K562 (cell line): ENCODE data around the gene KIFAP3. TPM values are rescaled to one million over a fixed set of nuclear protein-coding genes. Genes with fewer than 3 reads are reported as not detected.

Experiments
- ATAC-seq: fragments of 200-7000 bp; cut with Tn5 transposase; 3 replicates; pipeline ENCODE4 v1.9.1; 2020; ENCODE audit warnings: moderate library complexity
- Bru-seq: library from RNA; stranded (reverse); fragments of 400-500 nt; gene quantifications from one replicate; lab custom pipeline; 2021; lab: Mats Ljungman, UMichigan
- BruChase-seq, 2 experiments: library from RNA; stranded (reverse); fragments of 400-500 nt; gene quantifications; one replicate each; lab custom pipeline; 2021; lab: Mats Ljungman, UMichigan
- BruUV-seq: library from RNA; stranded (reverse); fragments of 400-500 nt; replicated peaks from 2 replicates; lab custom pipeline; 2021; lab: Mats Ljungman, UMichigan
- CTCF ChIA-PET: fragments of 300-600 bp; formaldehyde crosslinking; extraction: SDS; loops from one replicate; lab custom pipeline; 2021; ENCODE audit warnings: low intra/inter-chr PET ratio; lab: Yijun Ruan, JAX
- POLR2A ChIA-PET: fragments of 300-600, 350-650 bp; sonication (Branson Sonifier 250); formaldehyde crosslinking; extraction: SDS; loops from one replicate; lab custom pipeline; 2021; ENCODE audit warnings: antibody characterized with exemption, inconsistent platforms; lab: Yijun Ruan, JAX
- DNase-seq, 4 experiments: peaks; one replicate each; pipeline versions ENCODE4 v3.0.0 to v3.0.0-alpha.2; 2011 to 2018; ENCODE audit warnings: low spot score in 3 of 4, mixed read lengths in 3 of 4; ENCODE audit errors: extremely low read depth in 1 of 4
- FAIRE-seq: peaks from 2 replicates; lab custom pipeline; 2011; peaks lifted over from hg19 to GRCh38; lab: Jason Lieb, UNC
- H2AFZ ChIP-seq: 2 replicates; pipeline ENCODE4 v1.6.0; 2011; ENCODE audit warnings: low read depth, low read length, control low read depth, inconsistent platforms
- H3K27ac ChIP-seq: fragments of 200-600 bp; 3 replicates; pipeline ENCODE4 v1.8.0; 2011; ENCODE audit warnings: low read depth, mild to moderate bottlenecking, control low read depth, inconsistent platforms, low read length, moderate library complexity, mixed read lengths; ENCODE audit errors: extremely low read depth
- H3K27me3 ChIP-seq, 2 experiments: fragments of 300-600 bp in 1 of 2; 2 replicates in 1 of 2; 3 replicates in 1 of 2; pipeline versions ENCODE4 v1.6.0 to v1.8.0; 2011; ENCODE audit warnings: inconsistent platforms in 2 of 2, low read length in 2 of 2, mild to moderate bottlenecking in 1 of 2, mixed read lengths in 1 of 2, moderate library complexity in 1 of 2; ENCODE audit not compliant: control insufficient read depth in 2 of 2, insufficient read depth in 2 of 2
- H3K36me3 ChIP-seq: fragments of 300-600 bp; 3 replicates; pipeline ENCODE4 v1.8.0; 2011; ENCODE audit warnings: mild to moderate bottlenecking, low read length, inconsistent platforms; ENCODE audit not compliant: control insufficient read depth, insufficient read depth
- H3K4me1 ChIP-seq, 2 experiments: fragments of 200-600 bp in 1 of 2; replicated peaks in 1 of 2; 2 replicates in 1 of 2; 3 replicates in 1 of 2; pipeline versions ENCODE4 v1.5.1 to v1.8.0; 2011; ENCODE audit warnings: inconsistent platforms in 2 of 2, low read length in 2 of 2, mild to moderate bottlenecking in 1 of 2, mixed read lengths in 1 of 2, moderate library complexity in 1 of 2; ENCODE audit not compliant: control insufficient read depth in 2 of 2, insufficient read depth in 2 of 2
- H3K4me2 ChIP-seq: 2 replicates; pipeline ENCODE4 v1.6.1; 2011; ENCODE audit warnings: low read length, control low read depth, inconsistent platforms, mixed read lengths; ENCODE audit not compliant: insufficient read depth
- H3K4me3 ChIP-seq: fragments of 200-600 bp; sonication (generic), shearing (Covaris generic); 2 replicates; pipeline ENCODE4 v1.5.1; 2016; ENCODE audit warnings: control low read depth, inconsistent platforms
- H3K79me2 ChIP-seq: fragments of 200-600 bp; 3 replicates; pipeline ENCODE4 v1.8.0; 2011; ENCODE audit warnings: low read length, inconsistent platforms; ENCODE audit not compliant: control insufficient read depth, insufficient read depth
- H3K9ac ChIP-seq, 2 experiments: 2 replicates each; pipeline versions ENCODE4 v1.6.0 to v1.6.1; 2011; ENCODE audit warnings: low read depth in 2 of 2, low read length in 2 of 2, control low read depth in 1 of 2, inconsistent platforms in 1 of 2, mild to moderate bottlenecking in 1 of 2, mixed read lengths in 1 of 2; ENCODE audit not compliant: insufficient read depth in 1 of 2
- H3K9me1 ChIP-seq: one replicate; pipeline ENCODE4 v1.6.0; 2011; ENCODE audit warnings: inconsistent platforms, mild to moderate bottlenecking, low read length, moderate library complexity; ENCODE audit not compliant: control insufficient read depth, insufficient read depth
- H3K9me3 ChIP-seq: replicated peaks from 2 replicates; pipeline ENCODE4 v1.5.1; 2011; ENCODE audit warnings: low read depth, low read length, inconsistent platforms; ENCODE audit not compliant: control insufficient read depth, insufficient read depth
- H4K20me1 ChIP-seq: replicated peaks from 2 replicates; pipeline ENCODE4 v1.6.1; 2011; ENCODE audit warnings: low read length, inconsistent platforms, mixed read lengths; ENCODE audit not compliant: control insufficient read depth, insufficient read depth
- CREB1 ChIP-seq, 2 experiments: sonication (generic) in 1 of 2; formaldehyde crosslinking in 1 of 2; IDR thresholded peaks; 2 replicates each; pipeline versions ENCODE4 v1.6.1 to v1.8.0; 2012 to 2022; ENCODE audit warnings: inconsistent platforms in 1 of 2, mild to moderate bottlenecking in 1 of 2, missing genetic modification reagents in 1 of 2, moderate library complexity in 1 of 2
- MTA3 ChIP-seq: fragments of 450-650 bp; formaldehyde crosslinking; IDR thresholded peaks from 2 replicates; pipeline ENCODE4 v1.6.1; 2017; ENCODE audit warnings: mild to moderate bottlenecking, borderline replicate concordance
- SREBF2 ChIP-seq: sonication (generic); formaldehyde crosslinking; IDR thresholded peaks from 2 replicates; pipeline ENCODE4 v1.4.0; 2020; ENCODE audit warnings: mild to moderate bottlenecking, missing genetic modification reagents
- SRSF7 ChIP-seq: fragments of 200-400 bp; formaldehyde crosslinking; optimal IDR thresholded peaks from 2 replicates; pipeline ENCODE3; 2017; ENCODE audit warnings: mild to moderate bottlenecking, low read depth, low read length
- ZNF134 ChIP-seq: fragments of 250-450 bp; sonication (Bioruptor Pico); conservative IDR thresholded peaks from 2 replicates; pipeline ENCODE4 v1.4.0; 2020
- WGBS: fragments of 100-300 bp; shearing (Covaris generic); methylation state at CpG from one replicate; pipeline ENCODE4 v1.1.6; 2016; ENCODE audit warnings: low coverage, mixed read lengths; ENCODE audit not compliant: insufficient coverage; ENCODE audit errors: missing lambda C conversion rate; 5-methylcytosine and 5-hydroxymethylcytosine counted together
- in situ Hi-C: fragments of 300-500 bp; cut with MboI; formaldehyde crosslinking; loops from 4 replicates; pipeline ENCODE4 v1.15.0; 2018; ENCODE audit warnings: inconsistent platforms, mixed read lengths
- intact Hi-C: fragments of 100-400 bp; cut with micrococcal nuclease; formaldehyde crosslinking; loops from 2 replicates; pipeline ENCODE4 v1.14.2; 2022
- long read RNA-seq, 3 experiments: library from polyadenylated mRNA in 2 of 3; library from RNA in 1 of 3; unstranded in 2 of 3; stranded (forward) in 1 of 3; transcript quantifications; one replicate each; pipeline ENCODE4 v2.0.0, GENCODE V29; 2019 to 2022
- polyA minus RNA-seq, 3 experiments: library from RNA; depleted of rRNA, polyadenylated mRNA; stranded (reverse); fragments of >200 nt; gene quantifications; 2 replicates each; pipeline ENCODE4 v1.2.3, GENCODE V29; 2011
- polyA plus RNA-seq, 8 experiments: library from polyadenylated mRNA; depleted of rRNA in 4 of 8; stranded (reverse) in 5 of 8; unstranded in 3 of 8; fragments of >200 nt; fragmentation: Nextera tagmentation in 2 of 8; fragmentation: Illumina TruSeq in 1 of 8; extraction: Ambion mirVana in 2 of 8; extraction: Trizol in 1 of 8; gene quantifications; 2 replicates each; pipeline versions ENCODE4 v1.2.1 to v1.2.3, GENCODE V29; 2011 to 2014; ENCODE audit warnings: inconsistent platforms in 1 of 8, missing spikeins in 1 of 8
- total RNA-seq, 7 experiments: library from RNA; depleted of rRNA in 6 of 7; stranded (reverse); fragments of >200 nt in 6 of 7; fragmentation: Illumina TruSeq in 2 of 7; extraction: Trizol in 2 of 7; gene quantifications; 2 replicates each; pipeline versions ENCODE4 v1.2.1 to v1.2.3, GENCODE V29; 2011 to 2021; ENCODE audit warnings: low replicate concordance in 1 of 7
- TF ChIP-seq, protein P1 (sequence below), 2 experiments: fragments of 450-650 bp in 1 of 2; IDR thresholded peaks; 2 replicates each; pipeline ENCODE4 v1.6.1; 2011 to 2017; ENCODE audit warnings: low read depth in 2 of 2, antibody characterized with exemption in 1 of 2, borderline replicate concordance in 1 of 2, low read length in 1 of 2, mild to moderate bottlenecking in 1 of 2, mixed read lengths in 1 of 2; ENCODE audit not compliant: control insufficient read depth in 1 of 2
- TF ChIP-seq, protein P2 (sequence below): fragments of 450-650 bp; IDR thresholded peaks from 2 replicates; pipeline ENCODE4 v1.6.1; 2014; ENCODE audit warnings: low read depth, mild to moderate bottlenecking, moderate library complexity, borderline replicate concordance

Gene KIFAP3
- 2.1 and 12.0 TPM in 2 replicates for total RNA-seq (2011; cell fraction: chromatin; rRNA removed; ENCODE audit: low replicate concordance)
- total RNA-seq (2011; cell fraction: nucleolus; rRNA removed), result 1.5 and 1.8 TPM in 2 replicates
- total RNA-seq (2011; cell fraction: nucleoplasm; rRNA removed), result 3.7 and 3.9 TPM in 2 replicates
- total RNA-seq (2014; rRNA removed) (7.1 and 8.8 TPM in 2 replicates), total RNA-seq (2014; rRNA removed; fragmentation: Illumina TruSeq; extraction: Trizol) (17.5 and 19.1 TPM in 2 replicates), total RNA-seq (2015; rRNA removed; fragmentation: Illumina TruSeq; extraction: Trizol) (10.2 and 10.7 TPM in 2 replicates), total RNA-seq (2021) (12.1 and 13.0 TPM in 2 replicates), polyA plus RNA-seq (2011; rRNA removed) (5.6 and 10.0 TPM in 2 replicates), polyA plus RNA-seq (2014; fragmentation: Illumina TruSeq; extraction: Trizol) (12.6 and 14.8 TPM in 2 replicates), polyA plus RNA-seq (2014; fragmentation: Nextera tagmentation; extraction: Ambion mirVana) (10 to 100 TPM; 11.7 to 16.3 TPM), polyA plus RNA-seq (2014; rRNA removed) (8.2 and 11.8 TPM in 2 replicates), polyA minus RNA-seq (2011; rRNA and poly(A)+ RNA removed) (15.8 and 17.9 TPM in 2 replicates), Bru-seq, nascent RNA (percentile 57 among the genes with signal in this experiment), BruChase-seq, experiment 1, labeled RNA remaining after a 2-hour chase (percentile 59 among the genes with signal in this experiment), BruChase-seq, experiment 2, labeled RNA remaining after a 6-hour chase (percentile 57 among the genes with signal in this experiment)
- 1.8 and 3.7 TPM in 2 replicates for polyA plus RNA-seq (2011; cell fraction: cytosol; rRNA removed)
- polyA plus RNA-seq (2011; cell fraction: nucleus; rRNA removed), result 2.1 and 3.2 TPM in 2 replicates
- polyA plus RNA-seq (2012), result 12.5 and 14.7 TPM in 2 replicates
- polyA minus RNA-seq (2011; cell fraction: cytosol; rRNA and poly(A)+ RNA removed), result 5.0 and 6.5 TPM in 2 replicates
- 5.8 and 7.8 TPM in 2 replicates for polyA minus RNA-seq (2011; cell fraction: nucleus; rRNA and poly(A)+ RNA removed)
- long read RNA-seq, experiment 1, transcript KIFAP3-201 (20 exons, 2,957 nt), result major isoform, 48 of 69 reads
- long read RNA-seq, experiment 1, partial matches to known transcripts, result 8 of 69 reads
- long read RNA-seq, experiment 1, other reads (novel, unspliced or antisense), result 11 of 69 reads
- long read RNA-seq, experiment 2, partial matches to known transcripts, result 4 of 11 reads
- long read RNA-seq, experiment 2, other reads (novel, unspliced or antisense), result 5 of 11 reads
- long read RNA-seq, experiment 3, transcript KIFAP3-201 (20 exons, 2,957 nt), result major isoform, 8 of 13 reads
- long read RNA-seq, experiment 3, partial matches to known transcripts, result 4 of 13 reads
- long read RNA-seq, experiment 3, other reads (novel, unspliced or antisense), result 1 of 13 reads

DNA sequence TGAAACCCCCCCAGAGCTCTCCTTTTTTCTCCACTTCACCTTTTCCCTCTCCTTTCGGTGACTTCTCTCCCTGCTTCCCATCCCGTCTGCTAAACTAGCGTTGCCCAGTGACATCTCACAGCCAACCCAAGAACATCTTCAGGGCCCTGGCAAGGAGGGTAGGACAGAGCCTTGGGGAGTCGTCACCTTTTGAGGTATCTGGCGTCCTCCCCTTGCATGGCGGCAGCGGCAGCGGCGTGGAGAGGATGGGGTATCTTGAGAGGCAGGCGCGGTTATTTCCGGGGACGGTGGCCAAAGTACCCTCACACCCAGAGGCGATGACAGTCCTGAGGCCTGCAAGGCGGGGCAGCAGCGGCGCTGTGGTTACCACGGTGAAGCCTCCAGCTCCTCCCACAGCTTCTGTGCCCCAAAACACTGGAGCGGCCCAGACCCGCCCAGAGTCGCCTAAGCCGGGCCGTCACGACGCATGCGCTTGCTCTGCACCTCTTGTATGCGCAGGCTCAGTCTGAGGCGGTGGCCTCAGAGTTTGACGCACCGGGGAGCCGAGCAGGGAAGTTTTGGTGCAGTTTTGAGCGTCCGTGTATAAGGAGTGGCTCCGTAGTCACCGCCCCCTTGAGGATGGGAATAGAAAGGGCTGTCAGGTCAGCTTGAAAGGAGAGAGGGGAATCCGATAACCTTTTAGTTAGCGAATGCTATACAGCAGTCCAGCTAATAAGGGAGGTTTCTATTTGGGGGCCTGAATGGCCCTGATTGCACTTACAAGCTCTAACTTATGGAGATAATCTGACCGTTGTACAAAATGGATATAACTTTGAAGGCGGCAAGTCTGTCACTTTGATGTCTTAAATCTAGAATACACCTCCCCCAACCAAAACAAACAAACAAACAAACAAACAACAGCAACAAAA lies at the start of gene KIFAP3:
KIFAP3 (minus strand) TSS at position 446 of the 908 bp plus-strand sequence; CDS start at position 218, 228 bp downstream.
- peak within 1 kb of the TSS; percentile 67 to 86 for H3K9ac ChIP-seq
- CTCF ChIA-PET, result interaction anchor here (0.8 kb wide), 1 partner anchor 64 kb away, joined by 3 read pairs; no protein-coding TSS in a partner anchor
- H2AFZ ChIP-seq, result peak within 1 kb of the TSS; percentile 95
- no peaks in the 10 kb centered on the region for H3K36me3 ChIP-seq
- peak within 1 kb of the TSS; percentile 54 for H3K27ac ChIP-seq
- intact Hi-C loops, result loop anchor here (5.0 kb wide), 3 partner anchors 142 to 458 kb away; partner anchors contain the start of genes GORAB and SCYL3
- no TSS peak for BruUV-seq
- WGBS, result under 1% methylated on average over 39 of the region's 39 CpGs
- H3K79me2 ChIP-seq, result peaks cover 2% of the 10 kb centered on the region; the same call in 1 of the 3 replicates
- peak; percentile 95 to 100 (median 97) for DNase-seq
- H3K9me1 ChIP-seq, result no peaks in the 10 kb centered on the region
- FAIRE-seq, result peak; percentile 95
- H3K4me2 ChIP-seq, result peak within 1 kb of the TSS; percentile 91
- no peaks in the 10 kb centered on the region for H4K20me1 ChIP-seq
- peak; percentile 99 for ATAC-seq
- H3K4me1 ChIP-seq, result peaks cover 6% of the 10 kb centered on the region in 2 experiments; a peak in 4 of 5 replicates
- H3K27me3 ChIP-seq, result no peaks in the 10 kb centered on the region
- POLR2A ChIA-PET, result interaction anchor here (0.6 to 1.0 kb wide), 5 partner anchors 14 to 457 kb away, joined by 3 read pairs; partner anchors contain the start of gene GORAB
- in situ Hi-C loops, result no loop called here
- H3K9me3 ChIP-seq, result 0 out of 2 replicates have a peak, but pooled peaks cover 3% of the 10 kb centered on the region
- H3K4me3 ChIP-seq, result peak within 1 kb of the TSS; percentile 59
- TF ChIP-seq, protein P1, sequence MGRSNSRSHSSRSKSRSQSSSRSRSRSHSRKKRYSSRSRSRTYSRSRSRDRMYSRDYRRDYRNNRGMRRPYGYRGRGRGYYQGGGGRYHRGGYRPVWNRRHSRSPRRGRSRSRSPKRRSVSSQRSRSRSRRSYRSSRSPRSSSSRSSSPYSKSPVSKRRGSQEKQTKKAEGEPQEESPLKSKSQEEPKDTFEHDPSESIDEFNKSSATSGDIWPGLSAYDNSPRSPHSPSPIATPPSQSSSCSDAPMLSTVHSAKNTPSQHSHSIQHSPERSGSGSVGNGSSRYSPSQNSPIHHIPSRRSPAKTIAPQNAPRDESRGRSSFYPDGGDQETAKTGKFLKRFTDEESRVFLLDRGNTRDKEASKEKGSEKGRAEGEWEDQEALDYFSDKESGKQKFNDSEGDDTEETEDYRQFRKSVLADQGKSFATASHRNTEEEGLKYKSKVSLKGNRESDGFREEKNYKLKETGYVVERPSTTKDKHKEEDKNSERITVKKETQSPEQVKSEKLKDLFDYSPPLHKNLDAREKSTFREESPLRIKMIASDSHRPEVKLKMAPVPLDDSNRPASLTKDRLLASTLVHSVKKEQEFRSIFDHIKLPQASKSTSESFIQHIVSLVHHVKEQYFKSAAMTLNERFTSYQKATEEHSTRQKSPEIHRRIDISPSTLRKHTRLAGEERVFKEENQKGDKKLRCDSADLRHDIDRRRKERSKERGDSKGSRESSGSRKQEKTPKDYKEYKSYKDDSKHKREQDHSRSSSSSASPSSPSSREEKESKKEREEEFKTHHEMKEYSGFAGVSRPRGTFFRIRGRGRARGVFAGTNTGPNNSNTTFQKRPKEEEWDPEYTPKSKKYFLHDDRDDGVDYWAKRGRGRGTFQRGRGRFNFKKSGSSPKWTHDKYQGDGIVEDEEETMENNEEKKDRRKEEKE (IDR thresholded peaks at IDR 0.05; ENCODE audit: borderline replicate concordance in 1 of 2, control insufficient read depth in 1 of 2, low read depth in 2 of 2, low read length in 1 of 2), result no peak
- TF ChIP-seq SREBF2, result no peak
- TF ChIP-seq MTA3, result 0 out of 2 replicates have a peak, but pooled peaks have one; percentile 20
- no peak for TF ChIP-seq SRSF7
- TF ChIP-seq, protein P2, sequence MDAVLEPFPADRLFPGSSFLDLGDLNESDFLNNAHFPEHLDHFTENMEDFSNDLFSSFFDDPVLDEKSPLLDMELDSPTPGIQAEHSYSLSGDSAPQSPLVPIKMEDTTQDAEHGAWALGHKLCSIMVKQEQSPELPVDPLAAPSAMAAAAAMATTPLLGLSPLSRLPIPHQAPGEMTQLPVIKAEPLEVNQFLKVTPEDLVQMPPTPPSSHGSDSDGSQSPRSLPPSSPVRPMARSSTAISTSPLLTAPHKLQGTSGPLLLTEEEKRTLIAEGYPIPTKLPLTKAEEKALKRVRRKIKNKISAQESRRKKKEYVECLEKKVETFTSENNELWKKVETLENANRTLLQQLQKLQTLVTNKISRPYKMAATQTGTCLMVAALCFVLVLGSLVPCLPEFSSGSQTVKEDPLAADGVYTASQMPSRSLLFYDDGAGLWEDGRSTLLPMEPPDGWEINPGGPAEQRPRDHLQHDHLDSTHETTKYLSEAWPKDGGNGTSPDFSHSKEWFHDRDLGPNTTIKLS, result peak; percentile 37; the same call in 1 of the 2 replicates
- TF ChIP-seq CREB1 (IDR thresholded peaks at IDR 0.05), result peak; percentile 79
- TF ChIP-seq CREB1 (CRISPR knock-in tag; IDR thresholded peaks at IDR 0.05), result peak; percentile 74; the same call in 1 of the 2 replicates
- no peak for TF ChIP-seq ZNF134 (CRISPR knock-in tag)
